Hematopoietic multipotent progenitor cell treated with erythropoietin and hydrocortisone succinate and interleukin-3 and kit ligand, for 15 days (in vitro differentiated cells): ENCODE measurements around the gene ZBTB43.

ENCODE experiments used
- DNase-seq: peaks from one replicate; pipeline ENCODE4 v3.0.0-alpha.2; 2015; ENCODE audit warnings: low spot score

The ZBTB43 gene

GRCh38 chr9:126886034-126886822 lies 81.4 kb downstream of the ZBTB43 start:
- DNase-seq, result no peak

GRCh38 chr9:126886897-126887296 lies 82.1 kb downstream of the ZBTB43 start:
- DNase-seq, result no peak
